NB4 (cell line): ENCODE results near the gene RNF187.

Experiments
- CTCF ChIP-seq: IDR thresholded peaks from one replicate; pipeline ENCODE4 v1.5.1; 2012; ENCODE audit warnings: low read depth, low read length
- MAX ChIP-seq: IDR thresholded peaks from 2 replicates; pipeline ENCODE4 v1.6.1; 2011; ENCODE audit warnings: low read depth, low read length
- MYC ChIP-seq: IDR thresholded peaks from 2 replicates; pipeline ENCODE4 v1.6.1; 2011; ENCODE audit warnings: low read depth, low read length
- POLR2A ChIP-seq: IDR thresholded peaks from 2 replicates; pipeline ENCODE4 v1.6.1; 2011; ENCODE audit warnings: mild to moderate bottlenecking; ENCODE audit not compliant: insufficient read length; ENCODE audit errors: extremely low read depth

GRCh38 chr1:228493141-228494043 is 6.2 kb downstream of the RNF187 start:
- TF ChIP-seq CTCF = no peak
- no peak for TF ChIP-seq POLR2A
- no peak for TF ChIP-seq MAX
- no peak for TF ChIP-seq MYC
